Hindlimb muscle (tissue), 1 donor: ENCODE data around the gene RET. TPM values are rescaled to one million over a fixed set of nuclear protein-coding genes. Genes with fewer than 3 reads are reported as not detected.

Experiments
- DNase-seq: peaks from one replicate; pipeline ENCODE4 v3.0.0-alpha.2; 2013
- polyA plus RNA-seq: library from polyadenylated mRNA; unstranded; fragments of 120-200 nt; gene quantifications from one replicate; pipeline ENCODE4 v1.2.1, GENCODE V29; 2013; ENCODE audit not compliant: insufficient read length

The RET gene
- polyA plus RNA-seq, 1 donor: 4.7 TPM

- DNase-seq: no peak
Measured at GRCh38 chr10:43062402-43063160, 14.3 kb upstream of the RET start.

- no peak for DNase-seq
Measured at GRCh38 chr10:43064331-43065075, 12.4 kb upstream of the RET start.

- no peak for DNase-seq
Measured at GRCh38 chr10:43065234-43065633, 11.6 kb upstream of the RET start.

GRCh38 chr10:43065761-43066160 lies 11.1 kb upstream of the RET start:
- no peak for DNase-seq

- DNase-seq: no peak
Measured at GRCh38 chr10:43066481-43066880, 10.4 kb upstream of the RET start.

- no peak for DNase-seq
Measured at GRCh38 chr10:43067391-43068135, 9.3 kb upstream of the RET start.

GRCh38 chr10:43068136-43068395 lies 8.8 kb upstream of the RET start:
- DNase-seq: no peak

- no peak for DNase-seq
Measured at GRCh38 chr10:43068471-43069210, 8.2 kb upstream of the RET start.

GRCh38 chr10:43069211-43069515 lies 7.7 kb upstream of the RET start:
- DNase-seq: no peak

GRCh38 chr10:43069579-43069978 lies 7.3 kb upstream of the RET start:
- DNase-seq: no peak

GRCh38 chr10:43070121-43071085 lies 6.5 kb upstream of the RET start:
- DNase-seq: no peak

- no peak for DNase-seq
Measured at GRCh38 chr10:43071865-43072650, 4.8 kb upstream of the RET start.

- DNase-seq: no peak
Measured at GRCh38 chr10:43073191-43073590, 3.7 kb upstream of the RET start.

- no peak for DNase-seq
Measured at GRCh38 chr10:43073721-43074120, 3.1 kb upstream of the RET start.

- no peak for DNase-seq
Measured at GRCh38 chr10:43074409-43074808, 2.5 kb upstream of the RET start.

- no peak for DNase-seq
Measured at GRCh38 chr10:43074827-43075611, 1.9 kb upstream of the RET start.

GRCh38 chr10:43075612-43076003 lies 1.3 kb upstream of the RET start:
- no peak for DNase-seq

- no peak for DNase-seq
Measured at GRCh38 chr10:43076311-43076875, 476 bp upstream of the RET start.

GRCh38 chr10:43077421-43078171 lies 727 bp downstream of the RET start:
- no peak for DNase-seq
